Raji (cell line): ENCODE measurements around the gene GNL1.

Experiments
- POLR2A ChIP-seq: IDR thresholded peaks from 2 replicates; pipeline ENCODE4 v1.6.1; 2011; ENCODE audit warnings: low read depth, low read length, control low read depth; ENCODE audit not compliant: insufficient read depth

Gene GNL1

GRCh38 chr6:30510419-30511168 lies 45.7 kb downstream of the GNL1 start:
- TF ChIP-seq POLR2A: no peak

GRCh38 chr6:30508890-30509736 lies 47.2 kb downstream of the GNL1 start:
- TF ChIP-seq POLR2A: no peak

GRCh38 chr6:30507849-30508827 lies 48.2 kb downstream of the GNL1 start:
- no peak for TF ChIP-seq POLR2A

- TF ChIP-seq POLR2A: no peak
Measured at GRCh38 chr6:30500421-30501355, 55.6 kb downstream of the GNL1 start.

GRCh38 chr6:30497714-30498113 lies 58.6 kb downstream of the GNL1 start:
- no peak for TF ChIP-seq POLR2A

- no peak for TF ChIP-seq POLR2A
Measured at GRCh38 chr6:30495993-30496392, 60.3 kb downstream of the GNL1 start.

GRCh38 chr6:30494291-30494861 lies 61.9 kb downstream of the GNL1 start:
- no peak for TF ChIP-seq POLR2A

- TF ChIP-seq POLR2A: no peak
Measured at GRCh38 chr6:30493643-30494250, 62.5 kb downstream of the GNL1 start.

- no peak for TF ChIP-seq POLR2A
Measured at GRCh38 chr6:30491991-30492952, 64.0 kb downstream of the GNL1 start.
